ENCODE results near the gene STN1.

STN1 gene

GRCh38 chr10:103929381-103929921 lies 11.5 kb upstream of the STN1 start:
- DNase-seq (ENCODE audit: low spot score): no peak

GRCh38 chr10:103928784-103929183 lies 10.8 kb upstream of the STN1 start:
- DNase-seq (ENCODE audit: low spot score): no peak

- no peak for DNase-seq (ENCODE audit: low spot score)
Measured at GRCh38 chr10:103926722-103927319, 8.8 kb upstream of the STN1 start.

GRCh38 chr10:103925591-103925990 lies 7.6 kb upstream of the STN1 start:
- no peak for DNase-seq (ENCODE audit: low spot score)

DNA sequence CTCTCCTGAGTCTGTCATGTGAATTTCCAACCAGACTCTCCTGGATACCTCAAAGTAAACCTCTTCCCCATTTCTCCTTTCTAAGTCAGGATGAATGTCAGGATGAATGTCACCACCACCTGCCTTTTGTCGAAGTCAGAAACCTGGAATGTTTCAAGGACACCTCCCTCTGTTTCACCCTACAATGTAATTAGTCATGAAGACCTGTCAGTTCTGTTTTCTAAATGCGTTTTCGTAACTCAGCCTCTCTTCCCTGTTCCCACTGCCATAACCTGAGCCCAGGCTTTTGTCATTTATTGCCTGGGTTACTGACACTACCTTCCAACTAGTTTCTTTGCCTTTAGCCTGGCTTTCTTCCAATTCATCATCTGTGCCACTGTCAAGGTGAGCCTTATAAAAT lies 5.5 kb upstream of the STN1 start:
- no peak for DNase-seq (ENCODE audit: low spot score)

DNA sequence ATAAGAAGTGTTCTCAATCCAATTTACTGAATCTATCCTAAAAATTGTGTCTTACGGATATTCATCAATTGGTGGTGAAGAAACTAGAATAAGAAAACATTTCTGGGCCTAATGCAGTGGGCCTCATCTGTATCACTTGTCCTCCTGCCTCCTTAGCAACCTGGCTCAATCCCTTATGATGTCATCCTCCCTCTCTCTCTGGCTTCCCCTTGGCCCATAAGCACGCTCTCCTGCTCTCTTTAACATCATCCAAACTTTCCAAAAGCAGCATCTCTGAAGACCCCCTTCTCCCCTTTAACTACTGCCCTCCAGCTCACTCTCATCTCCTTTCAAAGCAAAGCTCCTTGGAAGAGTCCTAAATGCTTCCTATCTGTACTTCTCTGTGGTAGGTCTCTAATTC lies 4.7 kb upstream of the STN1 start:
- no peak for DNase-seq (ENCODE audit: low spot score)

DNA sequence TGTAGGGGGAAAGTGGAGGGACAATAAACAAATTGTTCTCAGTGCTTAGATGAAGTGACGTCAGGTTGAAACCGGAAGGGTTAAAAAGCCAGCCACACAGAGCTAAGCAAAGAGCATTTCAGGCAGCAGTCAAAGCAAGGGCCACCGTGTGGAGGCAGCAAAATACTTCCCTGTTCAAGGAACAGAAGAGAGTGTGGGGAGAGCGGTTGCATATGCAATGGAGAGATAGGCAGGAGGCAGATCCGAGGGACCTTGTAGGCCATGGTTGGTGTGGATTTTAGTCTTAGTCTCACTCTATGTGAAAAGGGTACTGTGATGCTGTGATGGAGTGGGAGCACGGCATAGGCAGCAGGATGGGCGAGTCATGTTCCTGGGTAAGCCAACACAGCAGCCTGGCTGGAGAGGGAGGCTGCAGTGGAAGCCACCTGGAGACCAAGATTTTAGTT lies 3.8 kb upstream of the STN1 start:
- DNase-seq (ENCODE audit: low spot score): no peak

DNA sequence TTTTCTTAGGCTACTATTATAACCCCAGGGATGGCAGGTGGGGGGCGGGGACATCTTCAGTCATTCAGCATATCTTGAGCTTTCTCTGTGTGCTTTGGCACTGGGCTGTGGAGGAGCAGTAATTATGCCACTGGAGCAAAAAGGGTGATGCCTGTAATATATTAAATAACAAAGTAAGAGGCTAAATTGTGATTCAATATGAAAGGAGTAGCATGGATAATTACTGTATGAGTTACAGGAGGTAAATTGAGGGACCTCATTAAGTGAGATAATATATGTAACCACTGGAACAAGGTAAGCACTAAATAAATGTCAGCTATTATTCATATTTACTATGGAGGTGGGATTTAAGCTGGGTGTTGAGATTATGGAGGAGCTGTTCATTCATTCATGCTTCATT lies 3.3 kb upstream of the STN1 start:
- DNase-seq (ENCODE audit: low spot score): no peak

GRCh38 chr10:103919648-103920025 lies 1.7 kb upstream of the STN1 start:
- no peak for DNase-seq (ENCODE audit: low spot score)

- DNase-seq (ENCODE audit: low spot score): no peak
Measured at GRCh38 chr10:103917302-103918052, 507 bp downstream of the STN1 start.

DNA sequence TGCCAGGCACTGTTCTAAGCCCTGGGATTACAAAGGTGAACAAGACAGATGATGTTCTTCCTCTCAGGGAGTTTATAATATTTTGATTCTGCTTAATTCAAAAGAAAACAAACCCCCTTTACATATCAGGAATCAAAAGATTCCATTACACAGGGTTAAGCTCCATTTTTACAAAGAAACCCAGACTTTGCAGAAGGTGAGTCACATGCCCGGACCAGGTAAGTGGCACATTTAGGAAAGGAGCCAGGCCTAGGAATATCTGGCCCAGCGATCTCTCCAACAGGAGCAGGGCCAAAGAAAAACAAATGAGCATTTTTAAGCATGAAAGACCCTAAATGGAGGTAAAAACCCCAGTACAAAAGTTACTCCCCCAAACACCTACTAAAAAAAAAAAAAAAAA lies 1.1 kb downstream of the STN1 start:
- DNase-seq (ENCODE audit: low spot score): peak; percentile 38

- DNase-seq (ENCODE audit: low spot score): peak; percentile 22
Measured at GRCh38 chr10:103916254-103916653, 1.7 kb downstream of the STN1 start.

- no peak for DNase-seq (ENCODE audit: low spot score)
Measured at GRCh38 chr10:103915796-103916195, 2.2 kb downstream of the STN1 start.

GRCh38 chr10:103912759-103913158 lies 5.2 kb downstream of the STN1 start:
- DNase-seq (ENCODE audit: low spot score): no peak

DNA sequence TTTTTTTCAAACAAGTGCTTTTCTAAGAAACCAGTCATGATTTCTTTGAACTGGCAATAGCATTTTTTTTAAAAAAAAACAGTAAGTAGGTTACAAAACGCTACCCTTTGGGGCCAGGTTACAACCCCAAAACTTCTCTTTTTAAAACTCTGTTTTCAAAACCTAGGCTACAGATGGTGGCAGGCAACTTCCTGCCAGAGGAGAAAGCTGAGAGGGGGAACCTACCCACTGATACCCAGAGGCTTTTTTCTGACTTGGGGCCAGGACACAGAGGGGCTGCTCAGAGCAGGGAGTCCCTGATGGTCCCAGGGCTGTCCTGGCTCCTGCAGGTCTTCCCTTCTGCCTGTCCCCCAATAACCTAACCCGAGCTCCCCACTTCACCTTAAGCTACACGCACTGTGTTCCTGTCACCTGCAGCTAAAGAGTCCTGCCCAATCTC lies 6.9 kb downstream of the STN1 start:
- DNase-seq (ENCODE audit: low spot score): no peak

DNA sequence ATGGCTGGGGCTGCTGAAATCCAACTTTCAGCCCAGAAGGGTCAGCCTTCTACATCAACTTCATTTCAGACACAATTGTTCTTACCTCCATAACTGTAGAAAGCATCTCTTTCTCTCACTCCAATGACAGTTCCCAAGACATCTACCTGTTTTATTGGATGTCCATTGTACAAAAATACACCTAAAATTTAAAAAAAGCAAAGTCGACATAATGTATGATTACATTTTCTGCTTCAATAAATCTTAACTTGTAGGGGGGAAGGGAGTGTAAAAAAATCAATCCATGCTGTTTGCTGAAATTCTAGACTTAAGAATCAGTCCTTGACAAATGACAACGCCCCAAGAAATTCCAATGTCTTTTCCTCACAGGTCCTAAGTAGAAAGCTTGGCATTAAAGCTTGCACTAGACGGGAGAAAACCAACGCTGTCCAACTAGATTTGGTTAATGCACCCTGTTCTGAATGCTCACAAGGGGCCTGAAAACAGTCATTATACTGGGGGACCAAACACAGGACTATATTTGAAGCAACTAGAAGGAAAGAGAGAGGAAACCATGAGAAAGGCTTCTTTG lies 7.5 kb downstream of the STN1 start:
- no peak for DNase-seq (ENCODE audit: low spot score)

GRCh38 chr10:103905441-103905840 lies 12.5 kb downstream of the STN1 start:
- no peak for DNase-seq (ENCODE audit: low spot score)

DNA sequence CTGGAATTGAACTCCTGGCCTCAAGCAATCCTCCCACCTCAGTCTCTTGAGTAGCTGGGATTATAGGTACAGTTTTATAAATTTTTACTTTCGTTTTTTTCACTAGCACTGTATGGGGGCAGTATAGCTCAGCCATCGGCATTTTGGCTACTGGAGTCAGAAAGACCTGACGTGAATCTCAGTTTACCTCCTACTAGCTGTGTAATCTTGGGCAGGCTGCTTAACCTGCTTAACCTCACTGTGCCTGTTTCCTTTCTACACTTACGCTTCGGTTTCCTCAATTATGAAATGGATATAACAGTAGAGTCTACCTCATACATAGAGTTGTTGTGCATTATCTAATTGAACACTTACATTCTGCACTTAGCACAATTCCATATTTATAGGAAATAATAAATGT lies 16.7 kb downstream of the STN1 start:
- DNase-seq (ENCODE audit: low spot score): no peak

DNA sequence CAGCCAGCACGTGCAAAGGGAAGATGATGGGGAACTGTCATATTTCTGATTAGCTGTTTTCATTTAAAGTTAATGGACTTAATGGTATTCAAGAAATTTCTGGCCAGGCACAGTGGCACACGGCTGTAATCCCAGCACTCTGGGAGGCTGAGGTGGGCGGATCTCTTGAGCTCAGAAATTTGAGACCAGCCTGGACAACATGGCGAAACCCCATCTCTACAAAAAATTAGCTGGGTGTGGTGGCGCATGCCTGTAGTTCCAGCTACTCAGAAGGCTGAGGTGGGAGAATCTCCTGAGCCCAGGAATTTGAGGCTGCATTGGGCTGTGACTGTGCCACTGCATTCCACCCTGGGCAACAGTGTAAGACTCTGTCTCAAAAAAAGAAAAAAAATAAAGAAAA lies 18.7 kb downstream of the STN1 start:
- DNase-seq (ENCODE audit: low spot score): no peak

- no peak for DNase-seq (ENCODE audit: low spot score)
Measured at GRCh38 chr10:103897241-103897774, 20.7 kb downstream of the STN1 start.

GRCh38 chr10:103896225-103896624 lies 21.8 kb downstream of the STN1 start:
- DNase-seq (ENCODE audit: low spot score): no peak

GRCh38 chr10:103895411-103896186 lies 22.4 kb downstream of the STN1 start:
- DNase-seq (ENCODE audit: low spot score): no peak

All from hematopoietic multipotent progenitor cell treated with erythropoietin and hydrocortisone succinate and interleukin-3 and kit ligand, for 17 days (in vitro differentiated cells).